Measurements from ENCODE around the gene CELF1. TPM values are rescaled to one million over a fixed set of nuclear protein-coding genes. Genes with fewer than 3 reads are reported as not detected.
"Not testable (repeated sequence)": the region's sequence is repeated elsewhere in the genome, so short reads cannot be mapped to it uniquely, and the experiment has no call there.

The CELF1 gene
- total RNA-seq, 1 donor from 2014 or later, result 125 TPM

DNA sequence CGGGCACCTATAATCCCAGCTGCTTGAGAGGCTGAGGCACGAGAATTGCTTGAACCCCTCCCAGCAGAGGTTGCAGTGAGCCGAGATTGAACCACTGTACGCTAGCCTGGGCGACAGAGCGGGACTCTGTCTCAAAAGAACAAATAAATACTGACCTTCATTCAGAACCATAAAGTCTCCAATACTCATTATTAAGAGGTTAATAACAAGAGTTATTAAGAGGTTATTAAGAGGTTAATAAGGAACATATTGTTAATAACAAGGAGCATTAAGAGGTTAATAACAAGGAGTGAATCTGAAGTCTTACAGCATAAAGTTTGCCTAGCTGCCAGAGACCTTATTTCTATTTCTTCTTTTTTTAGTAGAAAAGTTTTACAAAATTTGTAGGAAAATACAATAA, 7.6 kb downstream of the CELF1 start:
- intact Hi-C loops (cut with micrococcal nuclease), result no loop called here

DNA sequence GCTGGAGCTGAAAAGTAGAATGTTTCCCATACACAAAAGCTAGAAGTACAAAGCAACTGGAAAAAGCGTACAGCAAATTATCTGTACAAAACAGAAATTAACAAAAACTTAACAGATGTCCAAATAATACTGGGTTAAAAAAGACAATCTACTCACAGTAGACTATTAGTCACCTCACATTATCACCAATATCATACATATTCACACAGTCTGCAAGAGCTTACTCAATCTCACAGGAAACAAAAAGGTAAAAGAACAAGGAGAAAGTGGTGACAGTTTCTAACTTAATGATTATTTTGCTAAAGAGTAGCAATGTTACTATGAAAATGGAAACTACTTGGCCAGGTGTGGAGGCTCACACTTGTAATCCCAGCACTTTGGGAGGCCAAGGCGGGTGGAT, 11.9 kb downstream of the CELF1 start:
- intact Hi-C loops (cut with micrococcal nuclease), result loop anchor here (1.0 kb wide), 1 partner anchor 28 kb away; no protein-coding TSS in a partner anchor

DNA sequence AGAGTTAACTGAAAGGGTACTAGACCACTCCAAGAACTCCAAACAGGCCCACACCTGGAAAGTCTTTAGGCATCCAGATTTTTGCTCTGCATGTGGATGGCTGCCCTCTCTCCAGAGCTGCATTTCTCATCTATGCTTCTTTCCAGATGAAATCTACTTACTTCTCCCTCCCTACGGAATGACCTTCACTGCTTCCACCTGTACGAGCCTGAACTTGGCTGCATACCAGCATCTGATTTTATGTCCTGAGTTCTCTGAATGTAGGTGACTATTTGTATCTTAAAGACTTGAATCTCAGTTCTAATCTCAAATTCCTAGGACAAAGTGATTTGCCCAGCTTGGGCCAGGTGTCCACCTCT, 13.3 kb downstream of the CELF1 start:
- intact Hi-C loops (cut with micrococcal nuclease), result no loop called here

DNA sequence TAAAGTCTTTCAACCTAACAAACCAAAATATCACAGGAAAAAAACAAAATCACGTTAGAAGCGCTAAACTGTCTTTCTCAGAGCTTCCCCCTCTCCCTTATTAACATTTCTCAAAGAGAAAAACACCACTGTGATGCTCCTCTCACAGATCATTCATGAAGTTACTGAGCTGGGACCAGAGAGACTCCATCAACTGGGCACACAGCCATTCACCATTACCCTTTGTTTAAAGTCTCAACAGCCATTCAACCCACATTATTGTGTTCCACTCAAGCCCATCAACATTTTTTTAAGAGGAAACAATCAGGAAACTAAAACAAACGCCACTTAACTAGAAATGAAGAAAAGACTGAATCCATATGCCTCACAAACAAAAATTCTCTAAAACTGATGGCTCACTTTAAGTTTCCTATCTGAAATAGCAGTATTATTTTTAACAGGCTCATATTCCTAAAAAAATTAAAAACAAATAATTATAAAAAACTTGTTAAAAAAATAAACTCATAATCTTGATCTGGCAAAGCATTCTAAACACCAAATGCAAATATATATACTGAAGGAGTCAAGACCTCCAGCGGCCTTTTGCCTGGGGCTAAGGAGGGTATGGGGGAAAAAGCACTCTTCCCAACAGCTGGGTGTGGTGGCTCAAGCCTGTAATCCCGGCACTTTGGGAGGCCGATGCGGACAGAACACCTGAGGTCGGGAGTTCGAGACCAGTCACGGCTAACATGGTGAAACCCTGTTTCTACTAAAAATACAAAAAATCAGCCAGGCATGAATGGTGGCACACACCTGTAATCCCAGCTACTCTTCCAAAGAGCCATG, 14.0 kb downstream of the CELF1 start:
- intact Hi-C loops (cut with micrococcal nuclease), result no loop called here

DNA sequence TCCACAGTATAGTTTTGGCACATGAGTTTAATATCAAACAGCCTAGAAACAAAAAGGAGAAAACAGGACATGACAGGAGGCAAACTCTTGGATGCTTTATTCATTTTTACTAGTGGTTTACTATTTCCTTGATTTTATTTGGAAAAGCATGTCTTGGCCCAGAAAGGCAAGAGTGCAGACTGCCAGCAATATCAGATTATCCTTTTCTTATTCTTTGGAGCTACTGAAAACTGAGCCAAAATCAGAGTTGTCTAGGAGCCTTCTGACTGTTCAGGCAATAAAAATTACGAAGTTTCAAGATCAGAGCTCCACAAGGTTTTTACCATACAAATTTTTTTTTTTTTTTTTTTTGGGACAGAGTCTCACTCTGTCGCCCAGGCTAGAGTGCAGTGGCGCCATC, 16.0 kb downstream of the CELF1 start:
- intact Hi-C loops (cut with micrococcal nuclease), result no loop called here

DNA sequence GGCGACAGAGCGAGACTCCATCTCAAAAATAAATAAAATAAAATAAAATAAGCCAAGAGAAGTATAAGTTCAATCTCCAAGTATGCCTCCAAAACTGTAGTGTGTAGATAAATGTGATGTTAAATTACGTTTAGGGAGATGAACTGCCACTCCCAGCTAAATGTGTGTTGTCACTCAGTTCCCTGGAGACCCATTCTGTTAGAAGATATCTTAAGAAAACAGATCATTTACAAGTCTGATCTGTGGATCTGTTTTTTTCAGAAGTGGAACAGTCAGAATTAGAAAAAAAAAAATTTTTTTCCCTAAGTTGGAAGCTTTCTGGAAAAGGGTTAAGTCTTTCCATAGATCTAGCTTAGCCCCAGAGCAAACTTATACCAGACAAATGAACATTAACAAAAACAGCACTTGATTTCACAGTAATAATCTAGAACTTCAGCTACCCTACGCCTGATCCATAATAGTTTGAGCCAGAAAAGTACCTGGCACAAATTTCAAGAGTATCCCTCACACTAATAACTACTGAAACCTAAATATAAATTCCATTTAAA, 18.2 kb downstream of the CELF1 start:
- intact Hi-C loops (cut with micrococcal nuclease), result no loop called here

DNA sequence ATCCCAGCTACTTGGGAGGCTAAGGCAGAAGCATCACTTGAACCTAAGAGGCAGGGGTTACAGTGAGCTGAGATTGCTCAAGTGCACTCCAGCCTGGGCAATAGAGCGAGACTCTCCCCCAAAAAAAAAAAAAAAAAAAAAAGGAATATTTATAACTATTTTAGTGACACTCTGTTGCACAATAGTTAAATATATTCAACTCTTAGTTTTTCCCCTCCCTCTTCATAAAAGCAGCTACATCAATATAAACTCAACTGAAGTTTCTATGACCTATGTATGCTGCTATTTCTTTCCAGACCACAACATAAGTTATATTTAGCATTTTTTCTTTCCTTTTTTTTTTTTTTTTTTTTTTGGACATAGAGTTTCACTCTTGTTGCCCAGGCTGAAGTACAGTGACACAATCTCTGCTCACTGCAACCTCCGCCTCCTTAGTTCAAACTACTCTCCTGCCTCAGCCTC, 19.2 kb downstream of the CELF1 start:
- intact Hi-C loops (cut with micrococcal nuclease), result no loop called here

DNA sequence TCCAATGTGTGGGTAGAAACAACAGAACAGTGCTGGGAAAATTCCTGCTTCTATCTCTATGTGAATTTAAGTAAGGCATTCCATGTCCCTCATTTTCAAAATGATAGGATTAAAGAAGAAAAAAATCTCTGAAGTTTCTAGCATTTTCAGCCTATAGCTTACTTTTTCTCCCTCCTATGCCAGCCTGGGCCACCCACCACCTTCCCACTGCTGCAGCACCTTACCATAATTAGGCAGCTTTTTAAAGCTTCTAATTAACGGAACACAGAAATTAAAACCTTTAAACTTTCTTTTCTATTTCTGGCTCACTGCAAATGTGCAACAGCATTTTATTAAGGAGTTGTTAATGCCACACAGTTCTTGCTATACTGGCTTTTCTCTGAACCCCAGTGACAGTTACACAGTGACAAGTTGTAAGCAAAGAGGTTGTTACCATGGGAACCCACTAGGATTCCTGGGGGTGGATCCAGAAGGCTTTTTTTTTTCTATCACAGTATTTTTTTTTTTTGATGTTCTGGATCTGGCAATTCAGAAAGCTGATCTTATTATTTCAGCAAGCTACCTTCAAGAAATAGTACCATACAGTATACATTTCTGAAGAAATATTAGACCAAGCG, 20.2 kb downstream of the CELF1 start:
- intact Hi-C loops (cut with micrococcal nuclease), result no loop called here

DNA sequence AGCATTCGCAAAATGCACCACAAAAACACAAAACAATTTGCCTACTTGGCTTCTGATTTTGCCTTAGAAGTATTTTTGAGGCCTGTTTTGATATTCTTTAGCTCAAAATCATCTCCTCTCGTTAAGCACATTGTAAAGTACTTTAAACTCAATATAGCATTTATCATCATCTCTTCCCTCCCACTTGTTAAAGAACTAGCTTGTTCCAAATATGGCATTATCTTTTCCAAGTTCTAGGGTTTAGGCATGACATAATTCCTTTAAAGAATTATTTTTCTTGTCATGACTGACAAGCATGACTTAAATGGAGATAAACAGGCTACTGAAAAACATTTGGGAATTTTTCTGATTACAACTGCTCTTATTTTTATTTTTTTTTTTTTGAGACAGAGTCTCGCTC, 21.3 kb downstream of the CELF1 start:
- intact Hi-C loops (cut with micrococcal nuclease), result no loop called here

DNA sequence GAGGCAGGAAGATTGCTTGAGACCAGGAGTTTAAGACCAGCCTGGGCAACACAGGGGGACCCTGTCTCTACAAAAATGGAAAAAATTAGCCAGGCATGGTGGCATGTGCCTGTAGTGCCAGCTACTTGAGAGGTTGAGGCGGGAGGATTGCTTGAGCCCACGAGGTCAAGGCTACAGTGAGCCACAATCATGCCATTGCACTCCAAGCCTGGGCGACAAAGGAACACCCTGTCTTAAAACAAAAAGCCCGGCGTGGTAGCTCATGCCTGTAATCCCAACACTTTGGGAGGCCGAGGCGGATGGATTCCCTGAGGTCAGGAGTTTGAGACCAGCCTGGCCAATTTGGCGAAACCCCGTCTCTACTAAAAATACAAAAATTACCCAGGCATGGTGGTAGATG, 22.2 kb downstream of the CELF1 start:
- intact Hi-C loops (cut with micrococcal nuclease), result not testable (repeated sequence)

DNA sequence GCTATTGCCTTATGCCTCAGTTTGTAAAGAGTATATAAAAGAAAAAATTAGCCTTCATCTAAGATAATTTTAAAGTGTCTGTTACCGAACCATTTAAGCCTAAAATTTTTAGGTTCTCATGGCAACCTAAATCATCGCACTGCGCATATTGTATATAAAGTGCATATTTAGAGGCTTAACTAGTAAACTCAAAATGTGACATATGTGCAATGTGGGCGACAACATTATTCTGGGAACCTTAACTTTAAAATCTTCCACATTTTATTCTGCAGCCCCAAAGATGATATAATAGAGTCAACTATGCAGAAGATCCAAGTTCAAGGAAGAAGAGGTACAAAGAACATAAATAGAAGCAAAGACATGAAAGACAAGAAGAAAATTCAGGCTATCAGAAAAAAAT, 23.0 kb downstream of the CELF1 start:
- intact Hi-C loops (cut with micrococcal nuclease), result no loop called here

DNA sequence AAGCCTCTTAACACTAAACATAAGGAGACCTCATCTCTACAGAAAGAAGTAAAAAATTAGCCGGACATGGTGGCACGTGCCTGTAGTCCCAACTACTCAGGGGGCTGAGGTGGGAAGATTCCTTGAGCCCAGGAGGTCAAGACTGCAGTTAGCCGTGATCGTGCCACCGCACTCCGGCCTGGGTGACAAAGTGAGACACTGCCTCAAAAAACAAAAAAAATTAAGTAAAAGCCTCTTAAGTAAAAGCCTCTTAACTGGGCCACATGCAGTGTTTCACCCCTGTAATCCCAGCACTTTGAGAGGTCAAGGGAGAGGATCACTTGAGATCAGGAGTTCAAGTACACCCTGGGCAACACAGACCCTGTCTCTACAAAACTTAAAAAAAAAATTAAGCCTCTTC, 25.7 kb downstream of the CELF1 start:
- intact Hi-C loops (cut with micrococcal nuclease), result no loop called here

DNA sequence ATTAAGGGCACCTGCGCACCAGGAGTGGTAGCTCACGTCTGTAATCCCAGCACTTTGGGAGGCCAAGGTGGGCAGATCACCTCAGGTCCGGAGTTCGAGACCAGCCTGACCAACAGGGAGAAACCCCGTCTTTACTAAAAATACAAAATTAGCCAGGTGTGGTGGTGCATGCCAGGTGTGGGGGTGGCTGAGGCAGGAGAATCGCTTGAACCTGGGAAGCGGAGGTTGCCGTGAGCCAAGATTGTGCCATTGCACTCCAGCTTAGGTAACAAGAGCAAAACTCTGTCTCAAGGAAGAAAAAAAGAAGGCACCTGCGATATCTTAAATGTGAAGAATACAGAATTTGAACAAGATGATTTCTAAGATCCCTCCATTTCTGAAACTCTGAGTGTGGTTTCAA, 26.9 kb downstream of the CELF1 start:
- intact Hi-C loops (cut with micrococcal nuclease), result not testable (repeated sequence)

DNA sequence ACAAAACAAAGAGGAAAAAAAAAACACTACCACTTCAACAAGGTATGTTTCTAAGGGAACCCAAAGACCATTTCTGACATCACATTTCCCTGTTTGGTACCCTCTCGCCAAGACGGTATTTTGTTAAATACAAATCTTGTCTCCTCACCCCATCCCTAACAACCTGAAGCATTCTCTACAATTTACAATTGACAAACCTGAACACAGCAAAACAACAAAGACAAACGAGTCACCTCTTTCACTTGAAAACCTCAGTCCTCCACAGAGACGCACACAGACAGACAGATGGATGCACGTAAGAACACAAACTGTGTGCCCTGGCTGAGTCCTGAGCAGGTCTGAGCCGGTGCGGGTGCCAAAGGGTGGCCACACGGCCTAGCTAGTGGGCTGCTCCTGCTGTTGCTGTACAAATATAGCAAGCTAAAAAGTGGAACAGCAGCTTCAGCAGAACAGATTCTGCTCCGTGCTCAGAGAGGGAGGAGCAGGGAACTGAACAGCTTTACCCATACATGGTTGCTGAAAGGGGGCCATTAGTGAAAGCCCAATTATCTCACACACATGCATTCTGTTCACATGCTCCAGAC, 28.5 kb downstream of the CELF1 start:
- intact Hi-C loops (cut with micrococcal nuclease), result loop anchor here (1.0 to 5.0 kb wide), 3 partner anchors 9 to 243 kb away; partner anchors contain the start of gene FNBP4

DNA sequence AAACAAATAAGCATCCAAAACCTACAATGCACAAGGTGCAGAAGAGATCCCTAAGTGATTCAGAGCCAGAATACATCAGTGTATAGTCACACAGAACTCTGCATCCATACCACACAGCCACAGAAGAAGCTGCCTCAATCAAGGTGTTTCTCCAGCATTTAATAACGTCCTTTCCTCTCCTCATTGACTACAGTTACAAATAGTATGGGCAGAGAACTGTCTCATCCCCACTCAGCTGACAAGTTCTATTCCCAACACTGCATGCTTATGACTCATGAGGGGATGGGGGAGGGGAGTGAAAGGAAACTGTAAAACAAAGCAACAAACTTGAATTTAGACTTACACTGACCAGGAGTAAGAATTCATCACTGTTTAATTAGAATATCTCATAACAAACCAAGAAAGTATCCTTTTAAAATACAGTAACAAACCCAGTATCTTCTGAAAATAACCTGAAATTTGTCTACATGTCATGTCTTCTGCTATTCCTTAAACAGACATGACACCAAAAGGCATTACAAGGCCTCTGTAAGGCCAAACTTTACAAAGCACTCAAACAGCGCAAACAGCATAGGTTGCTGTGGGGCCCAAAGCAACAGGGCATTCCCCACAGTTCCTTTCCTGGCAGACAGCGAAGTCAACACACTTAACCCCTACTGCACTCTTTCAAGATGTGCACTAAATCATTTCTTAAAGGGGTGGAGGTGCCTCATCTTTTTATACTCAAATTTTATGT, 29.3 kb downstream of the CELF1 start:
- intact Hi-C loops (cut with micrococcal nuclease), result loop anchor here (1.0 to 5.0 kb wide), 4 partner anchors 8 to 244 kb away; partner anchors contain the start of genes CELF1 and FNBP4

DNA sequence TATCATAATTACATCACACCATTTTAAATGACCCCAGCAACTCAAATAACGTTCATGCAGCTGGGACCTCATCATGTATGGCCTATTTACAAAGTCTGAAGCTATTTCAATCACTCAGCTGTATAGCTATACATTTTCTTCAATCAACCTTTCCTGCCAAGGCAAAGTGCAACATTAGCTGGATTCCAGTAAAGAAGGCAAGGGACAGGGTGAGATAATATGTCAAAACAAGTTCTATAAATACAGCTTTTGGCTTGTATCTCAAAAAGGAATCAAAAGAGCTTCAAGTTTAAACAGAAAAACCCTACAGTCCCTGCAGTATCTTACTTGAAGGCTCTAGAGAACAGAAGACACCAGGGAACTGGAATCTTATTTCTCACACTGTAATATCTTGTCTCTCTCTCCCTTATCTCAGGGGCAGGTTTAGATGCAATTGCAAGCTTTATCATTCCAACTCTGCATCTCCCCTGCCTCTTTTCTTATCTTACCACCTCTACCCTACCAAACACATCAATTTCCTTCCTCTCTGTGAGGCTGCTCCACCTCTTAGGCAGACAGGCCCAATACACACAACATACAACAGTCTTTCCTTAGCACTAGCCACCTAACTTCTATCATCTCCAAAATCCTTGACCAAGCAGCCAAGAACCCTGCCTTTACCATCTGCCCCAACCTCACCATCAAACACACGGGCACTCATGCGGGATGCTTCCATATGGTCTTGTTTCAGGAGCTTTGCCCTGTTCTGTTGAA, 34.5 kb downstream of the CELF1 start:
- intact Hi-C loops (cut with micrococcal nuclease), result loop anchor here (1.0 kb wide), 1 partner anchor 11 kb away; no protein-coding TSS in a partner anchor

DNA sequence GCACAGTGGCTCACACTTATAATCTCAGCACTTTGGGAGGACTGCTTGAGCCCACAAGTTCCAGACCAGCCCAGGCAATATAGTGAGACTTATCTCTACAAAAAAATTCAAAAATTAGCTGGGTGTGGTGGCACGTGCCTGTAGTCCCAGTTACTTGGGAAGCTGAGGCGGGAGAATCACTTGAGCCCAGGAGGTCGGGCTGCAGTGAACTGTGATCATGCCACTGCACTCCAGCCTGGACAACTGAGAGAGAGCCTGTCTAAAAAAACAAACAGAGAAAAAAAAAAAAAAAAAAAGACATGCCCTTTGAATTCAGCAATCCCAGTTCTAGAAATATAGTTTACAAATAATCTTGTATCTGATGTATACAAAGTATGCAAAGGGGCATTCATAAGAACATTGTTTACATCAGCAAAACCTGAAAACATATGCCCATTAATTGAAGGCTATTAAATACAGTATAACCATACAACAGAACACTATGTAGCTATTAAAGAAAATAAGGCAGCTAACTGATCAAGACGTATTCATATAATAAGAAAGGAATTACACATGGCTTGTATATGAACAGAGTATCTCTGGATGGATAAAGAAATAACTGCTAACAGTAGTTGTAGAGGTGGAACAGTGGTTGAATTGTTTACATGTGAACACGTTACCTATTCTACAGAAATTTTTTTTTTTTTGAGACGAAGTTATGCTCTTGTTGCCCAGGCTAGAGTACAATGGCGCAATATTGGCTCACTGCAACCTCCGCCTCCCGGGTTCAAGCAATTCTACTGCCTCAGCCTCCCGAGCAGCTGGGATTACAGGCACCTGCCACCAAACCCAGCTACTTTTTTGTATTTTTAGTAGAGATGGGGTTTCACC, 35.7 kb downstream of the CELF1 start:
- intact Hi-C loops (cut with micrococcal nuclease), result no loop called here

DNA sequence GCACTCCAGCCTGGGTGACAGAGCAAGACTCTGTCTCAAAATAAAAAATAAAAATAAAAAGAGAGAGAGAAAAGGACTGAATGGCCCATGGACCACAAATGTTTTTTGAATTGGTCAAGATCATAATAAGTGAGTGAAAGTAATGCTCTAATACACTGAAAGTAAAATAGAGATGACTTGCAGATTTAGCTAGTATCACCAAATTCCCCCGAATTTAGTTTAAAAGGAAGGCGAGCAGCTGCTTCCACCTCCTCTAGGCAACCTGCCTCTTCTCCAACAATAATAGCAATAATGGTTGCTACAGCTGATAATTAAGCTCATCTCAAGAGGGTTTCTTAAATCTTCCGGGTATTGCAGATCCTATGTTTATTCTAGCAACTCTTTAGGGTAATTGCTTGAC, 36.8 kb downstream of the CELF1 start:
- intact Hi-C loops (cut with micrococcal nuclease), result no loop called here

DNA sequence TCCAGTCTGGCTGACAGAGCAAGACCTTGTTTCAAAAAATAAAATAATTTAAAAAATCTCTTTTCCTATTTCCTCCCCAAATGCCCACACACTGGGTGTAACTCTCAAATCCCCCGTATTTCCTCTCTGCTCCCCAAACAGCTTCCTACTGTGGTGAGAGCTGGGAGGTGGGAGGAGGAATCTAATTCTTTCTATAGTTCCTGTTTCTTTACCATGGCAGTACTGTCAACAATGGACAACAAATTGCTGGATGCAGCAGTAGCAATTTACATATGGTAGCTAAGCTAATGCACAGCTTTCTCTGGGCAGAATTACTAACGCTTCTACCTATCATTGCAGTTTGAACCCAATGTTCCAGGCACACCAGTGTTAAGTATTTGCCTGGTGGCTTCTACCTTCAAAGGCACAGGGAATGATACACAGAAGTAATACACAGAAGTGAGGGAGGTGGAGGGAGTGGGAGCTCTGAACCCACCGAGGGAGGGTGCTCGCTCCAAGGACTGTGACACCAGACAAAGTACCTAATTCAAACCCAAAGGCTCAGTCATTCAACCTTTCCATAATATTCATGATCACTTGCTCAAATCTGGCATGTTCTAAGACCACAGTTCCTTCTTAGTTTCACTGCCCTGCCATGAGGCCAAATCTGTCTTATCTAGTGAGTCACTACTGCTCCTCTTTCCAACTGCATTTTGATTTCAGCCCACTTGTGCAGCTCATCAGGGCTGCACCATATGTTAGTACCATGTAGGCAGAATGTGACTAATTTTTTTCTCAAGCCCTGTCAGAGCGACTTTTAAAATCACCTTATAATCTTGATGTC, 37.9 kb downstream of the CELF1 start:
- intact Hi-C loops (cut with micrococcal nuclease), result loop anchor here (1.0 kb wide), 1 partner anchor 9 kb away; no protein-coding TSS in a partner anchor
